Measurements from ENCODE around the gene CCR5.

The CCR5 gene

GRCh38 chr3:46356276-46356675 lies 14.5 kb upstream of the CCR5 start:
- no peak for DNase-seq (ENCODE audit: low read depth)
- no peak for TF ChIP-seq CTCF (IDR thresholded peaks at IDR 0.05; ENCODE audit: low read depth, low read length, missing control alignments)
- in situ Hi-C loops (cut with HindIII; ENCODE audit: low sequenced_read_pairs), result no loop called here
- H3K4me3 ChIP-seq (ENCODE audit: low read depth, low read length), result no peak overlapping the region

DNA sequence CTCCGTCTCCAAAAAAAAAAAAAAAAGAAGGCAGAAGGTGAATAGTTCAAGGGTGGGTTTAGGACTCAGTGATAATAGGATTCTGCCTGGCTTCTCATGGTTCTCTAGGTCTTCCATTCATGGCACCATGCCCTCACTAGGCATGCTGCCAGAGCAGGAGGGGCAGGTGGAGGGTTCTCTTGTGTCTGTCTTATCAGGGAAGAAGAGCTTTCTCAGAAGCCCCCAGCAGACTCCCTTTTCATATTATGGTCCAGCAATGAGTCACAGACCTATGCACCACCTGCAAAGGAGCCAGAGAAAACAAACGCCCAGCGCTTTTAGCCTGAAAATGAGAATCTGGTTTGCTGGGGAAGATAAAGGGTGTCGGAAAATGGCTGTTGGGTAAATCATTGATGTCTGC lies 13.8 kb upstream of the CCR5 start:
- TF ChIP-seq CTCF (IDR thresholded peaks at IDR 0.05; ENCODE audit: low read depth, low read length, missing control alignments), result no peak
- no peak for DNase-seq (ENCODE audit: low read depth)
- in situ Hi-C loops (cut with HindIII; ENCODE audit: low sequenced_read_pairs), result no loop called here
- H3K4me3 ChIP-seq (ENCODE audit: low read depth, low read length), result no peak overlapping the region

DNA sequence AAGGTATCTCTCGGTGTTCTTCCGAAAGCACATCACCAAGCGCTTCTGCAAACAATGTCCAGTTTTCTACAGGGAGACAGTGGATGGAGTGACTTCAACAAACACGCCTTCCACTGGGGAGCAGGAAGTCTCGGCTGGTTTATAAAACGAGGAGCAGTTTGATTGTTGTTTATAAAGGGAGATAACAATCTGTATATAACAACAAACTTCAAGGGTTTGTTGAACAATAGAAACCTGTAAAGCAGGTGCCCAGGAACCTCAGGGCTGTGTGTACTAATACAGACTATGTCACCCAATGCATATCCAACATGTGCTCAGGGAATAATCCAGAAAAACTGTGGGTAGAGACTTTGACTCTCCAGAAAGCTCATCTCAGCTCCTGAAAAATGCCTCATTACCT lies 12.3 kb upstream of the CCR5 start:
- in situ Hi-C loops (cut with HindIII; ENCODE audit: low sequenced_read_pairs), result no loop called here
- H3K4me3 ChIP-seq (ENCODE audit: low read depth, low read length), result no peak overlapping the region
- no peak for TF ChIP-seq CTCF (IDR thresholded peaks at IDR 0.05; ENCODE audit: low read depth, low read length, missing control alignments)
- no peak for DNase-seq (ENCODE audit: low read depth)

GRCh38 chr3:46359733-46360493 lies 10.8 kb upstream of the CCR5 start:
- H3K4me3 ChIP-seq (ENCODE audit: low read depth, low read length), result no peak overlapping the region
- in situ Hi-C loops (cut with HindIII; ENCODE audit: low sequenced_read_pairs), result no loop called here
- no peak for TF ChIP-seq CTCF (IDR thresholded peaks at IDR 0.05; ENCODE audit: low read depth, low read length, missing control alignments)
- DNase-seq (ENCODE audit: low read depth), result peak; percentile 29

GRCh38 chr3:46360907-46361306 lies 9.8 kb upstream of the CCR5 start:
- no peak for TF ChIP-seq CTCF (IDR thresholded peaks at IDR 0.05; ENCODE audit: low read depth, low read length, missing control alignments)
- no peak overlapping the region for H3K4me3 ChIP-seq (ENCODE audit: low read depth, low read length)
- in situ Hi-C loops (cut with HindIII; ENCODE audit: low sequenced_read_pairs), result no loop called here
- DNase-seq (ENCODE audit: low read depth), result no peak

- TF ChIP-seq CTCF (IDR thresholded peaks at IDR 0.05; ENCODE audit: low read depth, low read length, missing control alignments), result no peak
- DNase-seq (ENCODE audit: low read depth), result no peak
- in situ Hi-C loops (cut with HindIII; ENCODE audit: low sequenced_read_pairs), result no loop called here
Observed at GRCh38 chr3:46361408-46362283, 9.1 kb upstream of the CCR5 start.

More at GRCh38 chr3:46361408-46362283, 9.1 kb upstream of the CCR5 start:
- no peak overlapping the region for H3K4me3 ChIP-seq (ENCODE audit: low read depth, low read length)

Data from astrocyte of the cerebellum (primary cell).